ENCODE results near the gene ACVRL1.
A peak's percentile ranks its signal among the peaks of the same experiment; 100 is the strongest.

Gene ACVRL1

GRCh38 chr12:51971679-51972421, 64.5 kb downstream of the ACVRL1 start:
- peak; percentile 52 for DNase-seq

- no peak for DNase-seq
Measured at GRCh38 chr12:51972422-51972812, 65.1 kb downstream of the ACVRL1 start.

GRCh38 chr12:51972849-51973273, 65.6 kb downstream of the ACVRL1 start:
- DNase-seq: peak; percentile 82
